CD14-positive monocyte (primary cell): ENCODE measurements around the gene CDH18. TPM values are rescaled to one million over a fixed set of nuclear protein-coding genes. Genes with fewer than 3 reads are reported as not detected.

Experiments used
- DNase-seq, 3 donors: peaks; one replicate each; pipeline ENCODE4 v3.0.0-alpha.2; 2011 to 2022
- H2AFZ ChIP-seq: 2 replicates; pipeline ENCODE4 v1.6.0; 2012; ENCODE audit warnings: mild to moderate bottlenecking, low read depth, low read length, inconsistent platforms; ENCODE audit not compliant: insufficient read depth, poor library complexity, severe bottlenecking
- H3K27ac ChIP-seq, 2 donors: 1 replicate in 1 of 2; 2 replicates in 1 of 2; pipeline ENCODE4 v1.5.1; 2012 to 2013; ENCODE audit warnings: low read length in 2 of 2, control low read depth in 1 of 2, inconsistent platforms in 1 of 2, low read depth in 1 of 2, mild to moderate bottlenecking in 1 of 2
- H3K27me3 ChIP-seq, 2 donors: one replicate each; pipeline versions ENCODE4 v1.6.0 to v1.6.1; 2011 to 2013; ENCODE audit warnings: low read length in 2 of 2; ENCODE audit not compliant: control insufficient read depth in 2 of 2, insufficient read depth in 2 of 2
- H3K36me3 ChIP-seq, 2 donors: replicated peaks in 1 of 2; 1 replicate in 1 of 2; 2 replicates in 1 of 2; pipeline versions ENCODE4 v1.5.1 to v1.6.1; 2012 to 2013; ENCODE audit warnings: low read length in 2 of 2, control low read depth in 1 of 2, inconsistent platforms in 1 of 2, mild to moderate bottlenecking in 1 of 2; ENCODE audit not compliant: insufficient read depth in 2 of 2, control insufficient read depth in 1 of 2
- H3K4me1 ChIP-seq, 2 donors: 1 replicate in 1 of 2; 2 replicates in 1 of 2; pipeline versions ENCODE4 v1.5.1 to v1.6.1; 2012 to 2013; ENCODE audit warnings: low read length in 2 of 2, control low read depth in 1 of 2, inconsistent platforms in 1 of 2, mild to moderate bottlenecking in 1 of 2, moderate library complexity in 1 of 2; ENCODE audit not compliant: insufficient read depth in 2 of 2, control insufficient read depth in 1 of 2
- H3K4me2 ChIP-seq: replicated peaks from 2 replicates; pipeline ENCODE3; 2012; ENCODE audit warnings: low read length, moderate library complexity, mild to moderate bottlenecking; ENCODE audit not compliant: poor library complexity, severe bottlenecking; ENCODE audit errors: extremely low read depth
- H3K4me3 ChIP-seq, 3 experiments: fragments of 200-600 bp in 1 of 3; sonication (generic) in 1 of 3; replicated peaks in 1 of 3; 1 replicate in 2 of 3; 2 replicates in 1 of 3; pipeline ENCODE4 v1.5.1; 2011 to 2013; ENCODE audit warnings: low read length in 3 of 3, mild to moderate bottlenecking in 3 of 3, control low read depth in 2 of 3, low read depth in 2 of 3, inconsistent platforms in 1 of 3, moderate library complexity in 1 of 3
- H3K79me2 ChIP-seq: 2 replicates; pipeline ENCODE4 v1.6.0; 2012; ENCODE audit warnings: mild to moderate bottlenecking, control low read depth, inconsistent platforms, low read length, moderate library complexity; ENCODE audit not compliant: insufficient read depth
- H3K9ac ChIP-seq: 2 replicates; pipeline ENCODE4 v1.6.0; 2017; ENCODE audit warnings: low read length, mild to moderate bottlenecking; ENCODE audit not compliant: insufficient read depth, poor library complexity, severe bottlenecking
- H3K9me3 ChIP-seq, 2 donors: replicated peaks in 1 of 2; 1 replicate in 1 of 2; 2 replicates in 1 of 2; pipeline versions ENCODE4 v1.5.1 to v1.6.1; 2012 to 2013; ENCODE audit warnings: low read length in 2 of 2, control low read depth in 1 of 2; ENCODE audit not compliant: control insufficient read depth in 1 of 2, insufficient read depth in 1 of 2
- H4K20me1 ChIP-seq: 2 replicates; pipeline ENCODE4 v1.6.0; 2012; ENCODE audit warnings: mild to moderate bottlenecking, low read length, control low read depth, moderate library complexity; ENCODE audit not compliant: insufficient read depth
- H3K27ac Mint-ChIP-seq, 7 donors: one replicate each; pipeline ENCODE4 v1.8.0; 2020; ENCODE audit warnings: mild to moderate bottlenecking in 7 of 7, mixed read lengths in 7 of 7, moderate library complexity in 6 of 7, inconsistent platforms in 2 of 7
- H3K27me3 Mint-ChIP-seq, 3 donors: one replicate each; pipeline ENCODE4 v1.8.0; 2021 to 2022; ENCODE audit warnings: low read depth in 3 of 3, mild to moderate bottlenecking in 3 of 3, mixed read lengths in 3 of 3, moderate library complexity in 3 of 3, inconsistent platforms in 1 of 3
- H3K36me3 Mint-ChIP-seq, 2 donors: one replicate each; pipeline ENCODE4 v1.8.0; 2020; ENCODE audit warnings: mixed read lengths in 2 of 2, inconsistent platforms in 1 of 2, mild to moderate bottlenecking in 1 of 2
- H3K4me1 Mint-ChIP-seq: one replicate; pipeline ENCODE4 v1.8.0; 2020; ENCODE audit warnings: mild to moderate bottlenecking, mixed read lengths
- H3K4me3 Mint-ChIP-seq, 2 donors: one replicate each; pipeline ENCODE4 v1.8.0; 2020; ENCODE audit warnings: mild to moderate bottlenecking in 2 of 2, mixed read lengths in 2 of 2, moderate library complexity in 1 of 2
- H3K9me3 Mint-ChIP-seq, 7 donors: one replicate each; pipeline ENCODE4 v1.8.0; 2020 to 2022; ENCODE audit warnings: mixed read lengths in 7 of 7, mild to moderate bottlenecking in 6 of 7, moderate library complexity in 6 of 7, inconsistent platforms in 2 of 7
- WGBS: methylation state at CpG from one replicate; pipeline ENCODE4 v1.1.5; 2013; ENCODE audit warnings: missing lambda C conversion rate; ENCODE audit not compliant: insufficient coverage; 5-methylcytosine and 5-hydroxymethylcytosine counted together
- intact Hi-C, 2 donors: fragments of 100-400 bp; cut with micrococcal nuclease; formaldehyde crosslinking; loops; one replicate each; pipeline versions ENCODE4 v1.15.0 to v1.15.1; 2023
- polyA plus RNA-seq, 3 donors: library from polyadenylated mRNA; depleted of rRNA in 1 of 3; unstranded in 2 of 3; stranded (reverse) in 1 of 3; fragments of 300-500 nt in 2 of 3; fragments of >200 nt in 1 of 3; fragmentation: Illumina TruSeq in 2 of 3; gene quantifications; 1 replicate in 2 of 3; 2 replicates in 1 of 3; pipeline ENCODE4 v1.2.3, GENCODE V29; 2012 to 2021
- TF ChIP-seq, protein P1 (sequence below): fragments of 200-600 bp; IDR thresholded peaks from one replicate; pipeline ENCODE4 v1.8.0; 2022; ENCODE audit warnings: antibody characterized with exemption, mild to moderate bottlenecking

CDH18 gene
- polyA plus RNA-seq, 3 donors: not detected

DNA sequence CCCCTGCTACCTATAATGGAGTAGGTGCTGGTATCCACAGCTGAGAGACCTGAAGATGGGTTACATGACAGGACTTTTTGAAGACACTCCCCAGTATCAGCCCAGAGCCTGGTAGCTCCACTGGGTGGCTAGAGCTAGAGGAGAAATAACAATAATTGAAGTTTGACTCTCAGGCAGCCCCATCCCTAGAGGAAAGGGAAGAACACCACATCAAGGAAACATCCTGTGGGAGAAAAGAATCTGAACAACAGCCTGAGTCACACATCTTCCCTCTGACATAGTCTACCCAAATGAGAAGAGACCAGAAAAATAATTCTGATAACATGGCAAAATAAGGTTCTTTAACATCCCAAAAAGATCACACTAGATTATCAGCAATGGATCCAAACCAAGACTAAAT lies 432.1 kb downstream of the CDH18 start:
- no peaks in the 10 kb centered on the region for H3K36me3 Mint-ChIP-seq
- Histone ChIP-seq H4K20me1 (no peaks in the 10 kb centered on the region), H3K27me3 (no peaks in the 10 kb centered on the region), H3K4me2 (no peak overlapping the region), H3K9ac (no peak overlapping the region), H3K4me3 (no peak overlapping the region), H3K27ac (no peak overlapping the region), H3K9me3 (peaks cover 11 to 13% of the 10 kb centered on the region in 2 donors), H2AFZ (no peak overlapping the region), H3K4me1 (no peaks in the 10 kb centered on the region), H3K79me2 (no peaks in the 10 kb centered on the region), H3K36me3 (no peaks in the 10 kb centered on the region)
- no peak overlapping the region for H3K27ac Mint-ChIP-seq
- no peak overlapping the region for H3K4me3 Mint-ChIP-seq
- H3K9me3 Mint-ChIP-seq: peaks cover 3 to 16% (median 7%) of the 10 kb centered on the region in 7 donors
- H3K27me3 Mint-ChIP-seq: no peaks in the 10 kb centered on the region
- no peak for DNase-seq
- intact Hi-C loops: no loop called here
- TF ChIP-seq, protein P1, sequence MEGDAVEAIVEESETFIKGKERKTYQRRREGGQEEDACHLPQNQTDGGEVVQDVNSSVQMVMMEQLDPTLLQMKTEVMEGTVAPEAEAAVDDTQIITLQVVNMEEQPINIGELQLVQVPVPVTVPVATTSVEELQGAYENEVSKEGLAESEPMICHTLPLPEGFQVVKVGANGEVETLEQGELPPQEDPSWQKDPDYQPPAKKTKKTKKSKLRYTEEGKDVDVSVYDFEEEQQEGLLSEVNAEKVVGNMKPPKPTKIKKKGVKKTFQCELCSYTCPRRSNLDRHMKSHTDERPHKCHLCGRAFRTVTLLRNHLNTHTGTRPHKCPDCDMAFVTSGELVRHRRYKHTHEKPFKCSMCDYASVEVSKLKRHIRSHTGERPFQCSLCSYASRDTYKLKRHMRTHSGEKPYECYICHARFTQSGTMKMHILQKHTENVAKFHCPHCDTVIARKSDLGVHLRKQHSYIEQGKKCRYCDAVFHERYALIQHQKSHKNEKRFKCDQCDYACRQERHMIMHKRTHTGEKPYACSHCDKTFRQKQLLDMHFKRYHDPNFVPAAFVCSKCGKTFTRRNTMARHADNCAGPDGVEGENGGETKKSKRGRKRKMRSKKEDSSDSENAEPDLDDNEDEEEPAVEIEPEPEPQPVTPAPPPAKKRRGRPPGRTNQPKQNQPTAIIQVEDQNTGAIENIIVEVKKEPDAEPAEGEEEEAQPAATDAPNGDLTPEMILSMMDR: no peak
- H3K4me1 Mint-ChIP-seq: no peaks in the 10 kb centered on the region

DNA sequence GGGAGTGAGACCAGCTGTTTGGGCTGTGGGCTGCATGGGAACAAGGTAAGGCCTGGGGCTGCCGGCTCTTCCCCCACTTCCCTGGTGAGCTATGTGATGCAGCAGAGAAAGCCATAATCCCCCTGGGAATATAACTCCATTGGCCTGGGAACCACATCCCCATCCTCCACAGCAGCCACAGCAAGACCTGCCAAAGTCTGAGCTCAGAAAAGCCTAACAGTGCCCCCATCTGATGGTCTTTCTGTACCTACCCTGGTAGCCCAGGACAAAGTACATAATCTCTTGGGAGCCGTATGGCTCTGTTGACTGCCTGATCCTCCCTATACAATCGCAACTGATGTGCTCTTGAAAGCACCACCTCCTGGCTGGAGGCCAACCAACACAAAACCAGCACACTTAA lies 432.6 kb downstream of the CDH18 start:
- Histone ChIP-seq H3K9me3 (peaks cover 11 to 13% of the 10 kb centered on the region in 2 donors), H3K79me2 (no peaks in the 10 kb centered on the region), H3K4me1 (no peaks in the 10 kb centered on the region), H2AFZ (no peak overlapping the region), H3K9ac (no peak overlapping the region), H3K4me2 (no peak overlapping the region), H3K27me3 (no peaks in the 10 kb centered on the region), H3K27ac (no peak overlapping the region), H3K36me3 (no peaks in the 10 kb centered on the region), H3K4me3 (no peak overlapping the region), H4K20me1 (no peaks in the 10 kb centered on the region)
- TF ChIP-seq, protein P1: no peak
- Mint-ChIP-seq H3K4me1 (no peaks in the 10 kb centered on the region), H3K4me3 (no peak overlapping the region), H3K27ac (no peak overlapping the region), H3K27me3 (no peaks in the 10 kb centered on the region), H3K36me3 (no peaks in the 10 kb centered on the region), H3K9me3 (peaks cover 3 to 16% (median 7%) of the 10 kb centered on the region in 7 donors)
- no peak for DNase-seq
- intact Hi-C loops: no loop called here
- WGBS: 100% methylated on average over 1 of the region's 3 CpGs
